ENCODE measurements around the gene CDKAL1. TPM values are rescaled to one million over a fixed set of nuclear protein-coding genes. Genes with fewer than 3 reads are reported as not detected.

Gene CDKAL1
- total and polyA plus RNA-seq, 9 of the 15 experiments (the other 6 are each of a cell fraction or from before 2014, with no cell fraction given), result 11.2 to 36.3 (median 20.1) TPM

DNA sequence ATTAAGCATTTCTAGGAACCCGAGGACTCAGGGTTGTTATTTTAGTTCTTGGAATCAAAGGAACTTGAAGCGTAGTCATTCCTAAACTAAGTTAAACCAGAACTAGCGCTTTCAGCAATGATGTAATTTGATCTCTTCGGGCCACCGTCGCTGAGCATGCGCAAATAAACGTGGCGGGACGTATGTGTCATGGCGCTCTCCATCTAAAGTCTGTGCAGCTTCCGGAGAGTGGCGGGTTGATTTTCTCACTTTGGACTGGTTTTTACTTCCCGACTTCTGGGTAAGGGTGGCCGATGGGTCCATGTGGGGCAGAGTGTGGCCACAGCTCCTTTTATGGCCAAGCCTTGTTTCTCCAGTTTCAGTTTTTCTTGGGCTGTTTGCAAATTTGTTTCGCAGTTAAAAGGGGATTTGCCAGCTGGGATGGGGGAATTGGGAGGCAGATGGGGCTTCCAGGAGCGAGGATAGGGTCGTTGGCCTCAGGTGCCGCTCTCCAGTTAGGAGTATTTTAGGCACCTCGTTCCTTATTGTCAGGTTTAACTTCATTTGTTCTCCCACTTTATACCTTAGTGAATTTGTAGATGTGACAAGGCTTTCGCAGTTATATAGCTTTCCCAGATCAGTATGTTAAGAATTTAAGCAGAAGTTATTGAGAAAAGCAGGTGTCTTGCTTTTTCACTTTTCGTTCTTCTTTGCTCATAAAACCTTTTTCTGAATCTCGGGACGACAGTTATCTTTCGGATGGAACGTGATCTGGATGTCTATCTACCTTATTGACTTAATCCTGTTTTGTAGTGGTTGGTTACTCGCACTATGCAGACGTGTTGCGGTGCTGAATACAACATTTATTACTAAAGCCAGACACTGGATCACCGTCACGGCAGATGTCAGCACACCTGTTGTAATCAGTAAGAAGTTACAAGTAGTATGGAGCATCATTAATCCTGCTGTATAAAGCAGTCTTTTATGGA, at the start of gene CDKAL1 (continued):
- no peak for TF ChIP-seq NFIX (CRISPR knock-in tag; IDR thresholded peaks at IDR 0.05; ENCODE audit: low read depth)
- TF ChIP-seq, protein P1, sequence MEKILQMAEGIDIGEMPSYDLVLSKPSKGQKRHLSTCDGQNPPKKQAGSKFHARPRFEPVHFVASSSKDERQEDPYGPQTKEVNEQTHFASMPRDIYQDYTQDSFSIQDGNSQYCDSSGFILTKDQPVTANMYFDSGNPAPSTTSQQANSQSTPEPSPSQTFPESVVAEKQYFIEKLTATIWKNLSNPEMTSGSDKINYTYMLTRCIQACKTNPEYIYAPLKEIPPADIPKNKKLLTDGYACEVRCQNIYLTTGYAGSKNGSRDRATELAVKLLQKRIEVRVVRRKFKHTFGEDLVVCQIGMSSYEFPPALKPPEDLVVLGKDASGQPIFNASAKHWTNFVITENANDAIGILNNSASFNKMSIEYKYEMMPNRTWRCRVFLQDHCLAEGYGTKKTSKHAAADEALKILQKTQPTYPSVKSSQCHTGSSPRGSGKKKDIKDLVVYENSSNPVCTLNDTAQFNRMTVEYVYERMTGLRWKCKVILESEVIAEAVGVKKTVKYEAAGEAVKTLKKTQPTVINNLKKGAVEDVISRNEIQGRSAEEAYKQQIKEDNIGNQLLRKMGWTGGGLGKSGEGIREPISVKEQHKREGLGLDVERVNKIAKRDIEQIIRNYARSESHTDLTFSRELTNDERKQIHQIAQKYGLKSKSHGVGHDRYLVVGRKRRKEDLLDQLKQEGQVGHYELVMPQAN (IDR thresholded peaks at IDR 0.05; ENCODE audit: borderline replicate concordance), result peak; percentile 85
- no peak for TF ChIP-seq FUS (optimal IDR thresholded peaks at IDR 0.05; ENCODE audit: low read depth, low read length)
- no peak for TF ChIP-seq ZBED1 (IDR thresholded peaks at IDR 0.05)
- TF ChIP-seq, protein P2, sequence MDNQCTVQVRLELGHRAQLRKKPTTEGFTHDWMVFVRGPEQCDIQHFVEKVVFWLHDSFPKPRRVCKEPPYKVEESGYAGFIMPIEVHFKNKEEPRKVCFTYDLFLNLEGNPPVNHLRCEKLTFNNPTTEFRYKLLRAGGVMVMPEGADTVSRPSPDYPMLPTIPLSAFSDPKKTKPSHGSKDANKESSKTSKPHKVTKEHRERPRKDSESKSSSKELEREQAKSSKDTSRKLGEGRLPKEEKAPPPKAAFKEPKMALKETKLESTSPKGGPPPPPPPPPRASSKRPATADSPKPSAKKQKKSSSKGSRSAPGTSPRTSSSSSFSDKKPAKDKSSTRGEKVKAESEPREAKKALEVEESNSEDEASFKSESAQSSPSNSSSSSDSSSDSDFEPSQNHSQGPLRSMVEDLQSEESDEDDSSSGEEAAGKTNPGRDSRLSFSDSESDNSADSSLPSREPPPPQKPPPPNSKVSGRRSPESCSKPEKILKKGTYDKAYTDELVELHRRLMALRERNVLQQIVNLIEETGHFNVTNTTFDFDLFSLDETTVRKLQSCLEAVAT (IDR thresholded peaks at IDR 0.05), result no peak
- peak; percentile 61 for TF ChIP-seq CREB1 (IDR thresholded peaks at IDR 0.05)
- TF ChIP-seq CREB1 (CRISPR knock-in tag; IDR thresholded peaks at IDR 0.05), result no peak; the same call in 1 of the 2 replicates
- TF ChIP-seq, protein P3, sequence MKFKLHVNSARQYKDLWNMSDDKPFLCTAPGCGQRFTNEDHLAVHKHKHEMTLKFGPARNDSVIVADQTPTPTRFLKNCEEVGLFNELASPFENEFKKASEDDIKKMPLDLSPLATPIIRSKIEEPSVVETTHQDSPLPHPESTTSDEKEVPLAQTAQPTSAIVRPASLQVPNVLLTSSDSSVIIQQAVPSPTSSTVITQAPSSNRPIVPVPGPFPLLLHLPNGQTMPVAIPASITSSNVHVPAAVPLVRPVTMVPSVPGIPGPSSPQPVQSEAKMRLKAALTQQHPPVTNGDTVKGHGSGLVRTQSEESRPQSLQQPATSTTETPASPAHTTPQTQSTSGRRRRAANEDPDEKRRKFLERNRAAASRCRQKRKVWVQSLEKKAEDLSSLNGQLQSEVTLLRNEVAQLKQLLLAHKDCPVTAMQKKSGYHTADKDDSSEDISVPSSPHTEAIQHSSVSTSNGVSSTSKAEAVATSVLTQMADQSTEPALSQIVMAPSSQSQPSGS (CRISPR knock-in tag; IDR thresholded peaks at IDR 0.05), result no peak
- no peak for TF ChIP-seq ZNF232 (CRISPR knock-in tag; IDR thresholded peaks at IDR 0.05)
- TF ChIP-seq POLR3G (IDR thresholded peaks at IDR 0.05; ENCODE audit: extremely low read depth, insufficient read length, insufficient replicate concordance), result no peak
- no peak; the same call in 1 of the 2 replicates for TF ChIP-seq MAFF (IDR thresholded peaks at IDR 0.05; ENCODE audit: low read length)
- no peak for TF ChIP-seq KDM4B (IDR thresholded peaks at IDR 0.05; ENCODE audit: borderline replicate concordance in 2 of 2, low read depth in 1 of 2)
- TF ChIP-seq SRSF3 (IDR thresholded peaks at IDR 0.05; ENCODE audit: insufficient read depth, low read length), result no peak
- no peak for TF ChIP-seq DNMT1 (IDR thresholded peaks at IDR 0.05)
- no peak for TF ChIP-seq PRMT5 (CRISPR knock-in tag; IDR thresholded peaks at IDR 0.05)
- TF ChIP-seq HMG20B (CRISPR knock-in tag; IDR thresholded peaks at IDR 0.05), result no peak
- no peak for TF ChIP-seq U2AF1 (optimal IDR thresholded peaks at IDR 0.05; ENCODE audit: low read depth, low read length)
- TF ChIP-seq, protein P4, sequence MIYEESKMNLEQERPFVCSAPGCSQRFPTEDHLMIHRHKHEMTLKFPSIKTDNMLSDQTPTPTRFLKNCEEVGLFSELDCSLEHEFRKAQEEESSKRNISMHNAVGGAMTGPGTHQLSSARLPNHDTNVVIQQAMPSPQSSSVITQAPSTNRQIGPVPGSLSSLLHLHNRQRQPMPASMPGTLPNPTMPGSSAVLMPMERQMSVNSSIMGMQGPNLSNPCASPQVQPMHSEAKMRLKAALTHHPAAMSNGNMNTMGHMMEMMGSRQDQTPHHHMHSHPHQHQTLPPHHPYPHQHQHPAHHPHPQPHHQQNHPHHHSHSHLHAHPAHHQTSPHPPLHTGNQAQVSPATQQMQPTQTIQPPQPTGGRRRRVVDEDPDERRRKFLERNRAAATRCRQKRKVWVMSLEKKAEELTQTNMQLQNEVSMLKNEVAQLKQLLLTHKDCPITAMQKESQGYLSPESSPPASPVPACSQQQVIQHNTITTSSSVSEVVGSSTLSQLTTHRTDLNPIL (CRISPR knock-in tag; IDR thresholded peaks at IDR 0.05), result no peak

Measured in K562 (cell line).